H9 (cell line): Measurements from ENCODE around the gene ACOT8. TPM values are rescaled to one million over a fixed set of nuclear protein-coding genes. Genes with fewer than 3 reads are reported as not detected.

Source experiments
- DNase-seq: peaks from one replicate; pipeline ENCODE4 v3.0.0-alpha.2; 2017
- H2AFZ ChIP-seq: one replicate; pipeline ENCODE4 v1.6.1; 2013; ENCODE audit warnings: mild to moderate bottlenecking, low read length, control low read depth, moderate library complexity
- H2AK5ac ChIP-seq: 2 replicates; pipeline ENCODE4 v1.6.1; 2013; ENCODE audit warnings: low read length, control low read depth, mixed read lengths; ENCODE audit not compliant: insufficient read length
- H2BK120ac ChIP-seq: one replicate; pipeline ENCODE4 v1.6.1; 2013; ENCODE audit warnings: low read depth, mild to moderate bottlenecking, low read length, control low read depth, inconsistent platforms; ENCODE audit not compliant: poor library complexity, severe bottlenecking
- H2BK12ac ChIP-seq: 2 replicates; pipeline ENCODE4 v1.6.1; 2013; ENCODE audit warnings: low read length, control low read depth, mixed read lengths, low read depth; ENCODE audit not compliant: insufficient read length
- H2BK15ac ChIP-seq: 2 replicates; pipeline ENCODE4 v1.6.1; 2013; ENCODE audit warnings: low read depth, low read length, control low read depth
- H2BK20ac ChIP-seq: one replicate; pipeline ENCODE4 v1.6.1; 2013; ENCODE audit warnings: low read depth, mild to moderate bottlenecking, low read length, control low read depth, inconsistent platforms; ENCODE audit not compliant: poor library complexity, severe bottlenecking
- H2BK5ac ChIP-seq: 2 replicates; pipeline ENCODE4 v1.6.1; 2013; ENCODE audit warnings: low read length, control low read depth, mixed read lengths; ENCODE audit not compliant: insufficient read length
- H3K14ac ChIP-seq: 2 replicates; pipeline ENCODE4 v1.6.1; 2013; ENCODE audit warnings: low read length, control low read depth; ENCODE audit not compliant: insufficient read depth
- H3K18ac ChIP-seq: 2 replicates; pipeline ENCODE4 v1.6.1; 2013; ENCODE audit warnings: low read depth, mild to moderate bottlenecking, mixed read lengths, low read length, control low read depth; ENCODE audit not compliant: insufficient read length
- H3K23ac ChIP-seq: 2 replicates; pipeline ENCODE4 v1.6.1; 2013; ENCODE audit warnings: low read length, control low read depth, mixed read lengths, low read depth; ENCODE audit not compliant: insufficient read length
- H3K23me2 ChIP-seq: 2 replicates; pipeline ENCODE4 v1.6.1; 2013; ENCODE audit warnings: low read depth, mild to moderate bottlenecking, mixed read lengths, low read length, control low read depth; ENCODE audit not compliant: insufficient read length, poor library complexity, severe bottlenecking
- H3K27ac ChIP-seq: 2 replicates; pipeline ENCODE4 v1.5.1; 2013; ENCODE audit warnings: low read length, control low read depth, mixed read lengths, low read depth; ENCODE audit not compliant: insufficient read length
- H3K27me3 ChIP-seq: 2 replicates; pipeline ENCODE4 v1.6.1; 2013; ENCODE audit warnings: low read length, control low read depth, inconsistent platforms; ENCODE audit not compliant: insufficient read depth
- H3K4ac ChIP-seq: 2 replicates; pipeline ENCODE4 v1.6.1; 2013; ENCODE audit warnings: low read depth, mild to moderate bottlenecking, control low read depth, inconsistent platforms, low read length, moderate library complexity
- H3K4me1 ChIP-seq: 2 replicates; pipeline ENCODE4 v1.6.1; 2013; ENCODE audit warnings: low read length, control low read depth, inconsistent platforms; ENCODE audit not compliant: insufficient read depth
- H3K4me2 ChIP-seq: 2 replicates; pipeline ENCODE4 v1.6.1; 2013; ENCODE audit warnings: low read length, control low read depth, mixed read lengths; ENCODE audit not compliant: insufficient read length, insufficient read depth
- H3K56ac ChIP-seq: 2 replicates; pipeline ENCODE4 v1.6.1; 2013; ENCODE audit warnings: low read depth, mild to moderate bottlenecking, mixed read lengths, low read length, control low read depth; ENCODE audit not compliant: insufficient read length
- H3K79me1 ChIP-seq: 2 replicates; pipeline ENCODE4 v1.6.1; 2013; ENCODE audit warnings: low read depth, mild to moderate bottlenecking, moderate library complexity, low read length, control low read depth, inconsistent platforms; ENCODE audit not compliant: insufficient read depth, poor library complexity, severe bottlenecking
- H3K79me2 ChIP-seq: 2 replicates; pipeline ENCODE4 v1.6.1; 2013; ENCODE audit warnings: low read length, control low read depth, inconsistent platforms; ENCODE audit not compliant: insufficient read depth
- H3K9ac ChIP-seq: 2 replicates; pipeline ENCODE4 v1.6.1; 2013; ENCODE audit warnings: low read length, control low read depth, mixed read lengths; ENCODE audit not compliant: insufficient read length; ENCODE audit errors: extremely low read depth
- H3K9me3 ChIP-seq: one replicate; pipeline ENCODE4 v1.6.1; 2013; ENCODE audit warnings: low read depth, low read length, inconsistent platforms; ENCODE audit not compliant: control insufficient read depth
- H3T11ph ChIP-seq: one replicate; pipeline ENCODE4 v1.6.1; 2013; ENCODE audit warnings: mild to moderate bottlenecking, low read length, control low read depth, inconsistent platforms
- H4K20me1 ChIP-seq: one replicate; pipeline ENCODE4 v1.6.1; 2013; ENCODE audit not compliant: control insufficient read depth, insufficient read length, insufficient read depth
- H4K5ac ChIP-seq: 2 replicates; pipeline ENCODE4 v1.6.1; 2013; ENCODE audit warnings: low read depth, mild to moderate bottlenecking, mixed read lengths, low read length, control low read depth; ENCODE audit not compliant: insufficient read length
- H4K8ac ChIP-seq: replicated peaks from 2 replicates; pipeline ENCODE4 v1.6.1; 2013; ENCODE audit warnings: low read length, control low read depth, mixed read lengths, low read depth; ENCODE audit not compliant: insufficient read length
- H4K91ac ChIP-seq: 2 replicates; pipeline ENCODE4 v1.6.1; 2013; ENCODE audit warnings: low read depth, mild to moderate bottlenecking, moderate library complexity, mixed read lengths, low read length, control low read depth; ENCODE audit not compliant: insufficient read length
- H3K27ac Mint-ChIP-seq, 3 experiments: 2 replicates in 2 of 3; 3 replicates in 1 of 3; pipeline ENCODE4 v1.8.0; 2020 to 2021; ENCODE audit warnings: mixed read lengths in 3 of 3, mild to moderate bottlenecking in 1 of 3, moderate library complexity in 1 of 3
- H3K27me3 Mint-ChIP-seq: 2 replicates; pipeline ENCODE4 v1.8.0; 2021; ENCODE audit warnings: low read depth, mild to moderate bottlenecking, moderate library complexity, mixed read lengths
- H3K36me3 Mint-ChIP-seq, 3 experiments: 2 replicates in 2 of 3; 3 replicates in 1 of 3; pipeline ENCODE4 v1.8.0; 2020 to 2021; ENCODE audit warnings: low read depth in 3 of 3, mixed read lengths in 3 of 3; ENCODE audit not compliant: insufficient read depth in 1 of 3
- H3K4me1 Mint-ChIP-seq, 2 experiments: 2 replicates each; pipeline ENCODE4 v1.8.0; 2020; ENCODE audit warnings: mixed read lengths in 2 of 2
- H3K4me3 Mint-ChIP-seq, 2 experiments: 2 replicates in 1 of 2; 3 replicates in 1 of 2; pipeline ENCODE4 v1.8.0; 2020 to 2021; ENCODE audit warnings: mild to moderate bottlenecking in 2 of 2, mixed read lengths in 2 of 2, moderate library complexity in 1 of 2
- H3K9me3 Mint-ChIP-seq, 2 experiments: 2 replicates in 1 of 2; 3 replicates in 1 of 2; pipeline ENCODE4 v1.8.0; 2020; ENCODE audit warnings: mild to moderate bottlenecking in 2 of 2, mixed read lengths in 2 of 2, moderate library complexity in 1 of 2
- WGBS: extraction: QIAGEN DNeasy Blood & Tissue Kit; methylation state at CpG from one replicate; pipeline ENCODE4 v1.1.7; 2013; ENCODE audit warnings: missing lambda C conversion rate, low lambda C conversion rate, mixed read lengths; ENCODE audit not compliant: insufficient read length; ENCODE audit errors: extremely low coverage; 5-methylcytosine and 5-hydroxymethylcytosine counted together
- total RNA-seq: library from RNA; stranded (reverse); gene quantifications from 2 replicates; pipeline ENCODE4 v1.2.1, GENCODE V29; 2021
- TF ChIP-seq, protein P1 (sequence below): fragments of 200-600 bp; sonication (generic); conservative IDR thresholded peaks from 3 replicates; pipeline ENCODE4 v1.8.0; 2021; ENCODE audit warnings: antibody characterized with exemption, mild to moderate bottlenecking

Gene ACOT8
- total RNA-seq, 1 experiment from 2014 or later: 26.7 TPM

GRCh38 chr20:45842169-45842812 is 14.9 kb downstream of the ACOT8 start:
- no peaks in the 10 kb centered on the region for H3K79me2 ChIP-seq
- H3K27ac ChIP-seq: no peak overlapping the region
- no peaks in the 10 kb centered on the region for H4K20me1 ChIP-seq
- TF ChIP-seq, protein P1, sequence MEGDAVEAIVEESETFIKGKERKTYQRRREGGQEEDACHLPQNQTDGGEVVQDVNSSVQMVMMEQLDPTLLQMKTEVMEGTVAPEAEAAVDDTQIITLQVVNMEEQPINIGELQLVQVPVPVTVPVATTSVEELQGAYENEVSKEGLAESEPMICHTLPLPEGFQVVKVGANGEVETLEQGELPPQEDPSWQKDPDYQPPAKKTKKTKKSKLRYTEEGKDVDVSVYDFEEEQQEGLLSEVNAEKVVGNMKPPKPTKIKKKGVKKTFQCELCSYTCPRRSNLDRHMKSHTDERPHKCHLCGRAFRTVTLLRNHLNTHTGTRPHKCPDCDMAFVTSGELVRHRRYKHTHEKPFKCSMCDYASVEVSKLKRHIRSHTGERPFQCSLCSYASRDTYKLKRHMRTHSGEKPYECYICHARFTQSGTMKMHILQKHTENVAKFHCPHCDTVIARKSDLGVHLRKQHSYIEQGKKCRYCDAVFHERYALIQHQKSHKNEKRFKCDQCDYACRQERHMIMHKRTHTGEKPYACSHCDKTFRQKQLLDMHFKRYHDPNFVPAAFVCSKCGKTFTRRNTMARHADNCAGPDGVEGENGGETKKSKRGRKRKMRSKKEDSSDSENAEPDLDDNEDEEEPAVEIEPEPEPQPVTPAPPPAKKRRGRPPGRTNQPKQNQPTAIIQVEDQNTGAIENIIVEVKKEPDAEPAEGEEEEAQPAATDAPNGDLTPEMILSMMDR: no peak
- no peaks in the 10 kb centered on the region for H3K79me1 ChIP-seq
- Mint-ChIP-seq H3K36me3 (peaks cover 5 to 60% (median 42%) of the 10 kb centered on the region in 3 experiments), H3K4me3 (no peak overlapping the region), H3K27ac (peak overlapping the region in 2 of 3 experiments; percentile 46 to 76; a peak in 4 of 7 replicates), H3K9me3 (no peaks in the 10 kb centered on the region), H3K27me3 (no peaks in the 10 kb centered on the region), H3K4me1 (no peaks in the 10 kb centered on the region)
- H3K18ac ChIP-seq: no peak overlapping the region
- H2BK15ac ChIP-seq: no peak overlapping the region
- H4K91ac ChIP-seq: no peak overlapping the region
- no peak overlapping the region for H3K9ac ChIP-seq
- no peak overlapping the region for H3K4ac ChIP-seq
- H3K14ac ChIP-seq: no peak overlapping the region
- H2BK120ac ChIP-seq: no peak overlapping the region
- H3K4me2 ChIP-seq: no peak overlapping the region
- no peaks in the 10 kb centered on the region for H3K27me3 ChIP-seq
- no peaks in the 10 kb centered on the region for H3K9me3 ChIP-seq
- no CpG with 5 or more reads among the region's 5 CpGs for WGBS
- peaks cover 3% of the 10 kb centered on the region for H3K23me2 ChIP-seq
- H3T11ph ChIP-seq: no peak overlapping the region
- no peak overlapping the region for H2BK12ac ChIP-seq
- H2BK20ac ChIP-seq: no peak overlapping the region
- no peak for DNase-seq
- no peak overlapping the region for H2BK5ac ChIP-seq
- H3K56ac ChIP-seq: no peak overlapping the region
- no peak overlapping the region for H4K8ac ChIP-seq
- H2AFZ ChIP-seq: no peak overlapping the region
- H3K23ac ChIP-seq: no peak overlapping the region
- H2AK5ac ChIP-seq: no peak overlapping the region
- no peaks in the 10 kb centered on the region for H3K4me1 ChIP-seq
- no peak overlapping the region for H4K5ac ChIP-seq
